Sigmoid colon (tissue), 7 donors: ENCODE results near the gene NTN3. TPM values are rescaled to one million over a fixed set of nuclear protein-coding genes. Genes with fewer than 3 reads are reported as not detected.

Experiments
- DNase-seq: peaks from one replicate; pipeline ENCODE4 v3.0.0-alpha.2; 2019
- H3K27ac ChIP-seq, 4 donors: fragments of 200-600 bp; sonication (generic); one replicate each; pipeline ENCODE4 v1.5.1; 2016 to 2019; ENCODE audit warnings: mild to moderate bottlenecking in 1 of 4
- H3K27me3 ChIP-seq, 3 donors: fragments of 200-600 bp; sonication (generic); one replicate each; pipeline ENCODE4 v1.5.1; 2019; ENCODE audit warnings: mild to moderate bottlenecking in 1 of 3
- H3K36me3 ChIP-seq, 4 donors: fragments of 200-600 bp; sonication (generic); one replicate each; pipeline ENCODE4 v1.5.1; 2016 to 2019
- H3K4me1 ChIP-seq, 4 donors: fragments of 200-600 bp; sonication (generic); one replicate each; pipeline ENCODE4 v1.5.1; 2017 to 2019
- H3K4me3 ChIP-seq, 4 donors: fragments of 200-600 bp; sonication (generic); one replicate each; pipeline ENCODE4 v1.5.1; 2017 to 2019; ENCODE audit warnings: mild to moderate bottlenecking in 2 of 4, moderate library complexity in 1 of 4
- H3K9me3 ChIP-seq, 4 donors: fragments of 200-600 bp in 3 of 4; sonication (generic) in 3 of 4; one replicate each; pipeline versions ENCODE4 v1.5.1 to v1.6.1; 2013 to 2019
- CTCF ChIP-seq, 4 experiments: fragments of 450-650 bp in 3 of 4; fragments of 200-600 bp in 1 of 4; IDR thresholded peaks; one replicate each; pipeline ENCODE4 v1.5.1; 2016 to 2019; ENCODE audit warnings: antibody characterized with exemption in 4 of 4, mild to moderate bottlenecking in 3 of 4, moderate library complexity in 2 of 4
- EP300 ChIP-seq, 4 donors: sonication (generic); formaldehyde crosslinking; IDR thresholded peaks; one replicate each; pipeline ENCODE4 v1.6.1; 2017; ENCODE audit warnings: antibody characterized with exemption in 4 of 4
- POLR2A ChIP-seq, 2 donors: fragments of 450-650 bp; IDR thresholded peaks; one replicate each; pipeline ENCODE4 v1.6.1; 2016; ENCODE audit warnings: antibody characterized with exemption in 2 of 2, mild to moderate bottlenecking in 2 of 2, moderate library complexity in 2 of 2
- POLR2AphosphoS5 ChIP-seq, 4 donors: sonication (generic); formaldehyde crosslinking; IDR thresholded peaks; one replicate each; pipeline ENCODE4 v1.6.1; 2017; ENCODE audit warnings: antibody characterized with exemption in 4 of 4
- WGBS, 2 donors: extraction: QIAGEN DNeasy Blood & Tissue Kit; methylation state at CpG; one replicate each; pipeline ENCODE4 v1.1.7; 2013; 5-methylcytosine and 5-hydroxymethylcytosine counted together
- intact Hi-C: fragments of 100-400 bp; cut with DNase I; formaldehyde crosslinking; loops from one replicate; pipeline ENCODE4 v1.15.1; 2023
- polyA plus RNA-seq, 3 donors: library from polyadenylated mRNA; stranded (reverse); fragments of 200-250 nt; gene quantifications; one replicate each; pipeline ENCODE4 v1.2.3, GENCODE V29; 2013
- total RNA-seq, 4 donors: library from RNA; depleted of rRNA; stranded (reverse); fragments of >200 nt; gene quantifications; one replicate each; pipeline ENCODE4 v1.1.0, GENCODE V29; 2016
- donor health status: healthy with polysubstance abuse.
- donor health status: Bipolar disorder and iron deficiency.
- donor health status: healthy.

NTN3 gene
- total and polyA plus RNA-seq, 7 donors = 0.13 to 0.83 TPM; not detected in 5

GRCh38 chr16:2518823-2519710 lies 48.0 kb downstream of the NTN3 start:
- Histone ChIP-seq H3K36me3 (peaks cover 0 to 17% (median 5%) of the 10 kb centered on the region in 4 donors), H3K9me3 (no peaks in the 10 kb centered on the region), H3K27ac (peak overlapping the region; percentile 83 to 98 (median 94)), H3K4me3 (peak overlapping the region in 3 of 4 donors; percentile 63 to 73 (median 69)), H3K27me3 (no peaks in the 10 kb centered on the region), H3K4me1 (peaks cover 0 to 66% (median 62%) of the 10 kb centered on the region in 4 donors)
- WGBS, 2 donors = 80 to 86% methylated on average over 39 of the region's 39 CpGs
- intact Hi-C loops = no loop called here
- DNase-seq = peak; percentile 79
- no peak for TF ChIP-seq CTCF (IDR thresholded peaks at IDR 0.05)
- TF ChIP-seq EP300 (IDR thresholded peaks at IDR 0.05) = no peak
- no peak for TF ChIP-seq POLR2AphosphoS5 (IDR thresholded peaks at IDR 0.05)
- no peak for TF ChIP-seq POLR2A (IDR thresholded peaks at IDR 0.05)

- peaks cover 0 to 63% (median 61%) of the 10 kb centered on the region in 4 donors for H3K4me1 ChIP-seq
- 34 to 52% methylated on average over 22 of the region's 22 CpGs for WGBS, 2 donors
- peak overlapping the region; percentile 83 to 98 (median 94) for H3K27ac ChIP-seq
- DNase-seq = peak; percentile 76
- H3K4me3 ChIP-seq = peak overlapping the region; percentile 4 to 73 (median 66)
- intact Hi-C loops = no loop called here
- no peaks in the 10 kb centered on the region for H3K9me3 ChIP-seq
- TF ChIP-seq POLR2A (IDR thresholded peaks at IDR 0.05) (no peak), CTCF (IDR thresholded peaks at IDR 0.05) (no peak), EP300 (IDR thresholded peaks at IDR 0.05) (no peak), POLR2AphosphoS5 (IDR thresholded peaks at IDR 0.05) (no peak)
- H3K36me3 ChIP-seq = peaks cover 0 to 23% (median 12%) of the 10 kb centered on the region in 4 donors
- no peaks in the 10 kb centered on the region for H3K27me3 ChIP-seq
Measured at GRCh38 chr16:2519711-2520080, 48.6 kb downstream of the NTN3 start.

- Histone ChIP-seq H3K4me3 (peak within 1 kb of the TSS; percentile 51 to 73 (median 66)), H3K4me1 (peaks cover 0 to 57% (median 56%) of the 10 kb centered on the region in 4 donors), H3K36me3 (peaks cover 0 to 27% (median 14%) of the 10 kb centered on the region in 4 donors), H3K27ac (peak within 1 kb of the TSS; percentile 83 to 98 (median 94)), H3K27me3 (no peaks in the 10 kb centered on the region), H3K9me3 (no peaks in the 10 kb centered on the region)
- intact Hi-C loops = no loop called here
- peak; percentile 95 for DNase-seq
- WGBS, 2 donors = 1% methylated on average over 83 of the region's 83 CpGs
- TF ChIP-seq POLR2AphosphoS5 (IDR thresholded peaks at IDR 0.05) (peak; percentile 54 to 85 (median 84)), CTCF (IDR thresholded peaks at IDR 0.05) (no peak), POLR2A (IDR thresholded peaks at IDR 0.05) (no peak), EP300 (IDR thresholded peaks at IDR 0.05) (peak in 1 of 4 donors; percentile 49)
Measured at GRCh38 chr16:2520097-2520783, 49.1 kb downstream of the NTN3 start, which contains the start of gene AMDHD2. AMDHD2 (plus strand) TSS chr16:2520371; CDS start chr16:2520459, 88 bp downstream.

GRCh38 chr16:2520784-2521531 lies 49.9 kb downstream of the NTN3 start:
- DNase-seq = peak; percentile 74
- intact Hi-C loops = no loop called here
- Histone ChIP-seq H3K4me3 (peak overlapping the region; percentile 51 to 73 (median 66)), H3K4me1 (peaks cover 0 to 50% (median 49%) of the 10 kb centered on the region in 4 donors), H3K27ac (peak overlapping the region; percentile 83 to 98 (median 94)), H3K36me3 (peaks cover 0 to 34% (median 18%) of the 10 kb centered on the region in 4 donors), H3K9me3 (no peaks in the 10 kb centered on the region), H3K27me3 (no peaks in the 10 kb centered on the region)
- WGBS, 2 donors = 19 to 22% methylated on average over 41 of the region's 41 CpGs
- TF ChIP-seq POLR2AphosphoS5 (IDR thresholded peaks at IDR 0.05) = no peak
- no peak for TF ChIP-seq POLR2A (IDR thresholded peaks at IDR 0.05)
- no peak for TF ChIP-seq CTCF (IDR thresholded peaks at IDR 0.05)
- no peak for TF ChIP-seq EP300 (IDR thresholded peaks at IDR 0.05)
